HUES6 (cell line): ENCODE measurements around the gene SLC44A4.

Experiments
- H3K27ac ChIP-seq: 2 replicates; pipeline ENCODE4 v1.7.0; 2013; ENCODE audit warnings: low read depth, mild to moderate bottlenecking, low read length, inconsistent platforms
- H3K27me3 ChIP-seq: 2 replicates; pipeline ENCODE4 v1.6.1; 2013; ENCODE audit warnings: low read length; ENCODE audit not compliant: control insufficient read depth, insufficient read depth
- H3K36me3 ChIP-seq: 2 replicates; pipeline ENCODE4 v1.6.1; 2013; ENCODE audit warnings: low read length; ENCODE audit not compliant: control insufficient read depth, insufficient read depth
- H3K4me1 ChIP-seq: 2 replicates; pipeline ENCODE4 v1.6.1; 2013; ENCODE audit warnings: low read length; ENCODE audit not compliant: control insufficient read depth, insufficient read depth
- H3K4me3 ChIP-seq: 2 replicates; pipeline ENCODE4 v1.5.1; 2013; ENCODE audit warnings: low read depth, low read length
- H3K9ac ChIP-seq: one replicate; pipeline ENCODE4 v1.6.1; 2013; ENCODE audit warnings: mild to moderate bottlenecking, low read length
- H3K9me3 ChIP-seq: 2 replicates; pipeline ENCODE4 v1.6.1; 2013; ENCODE audit warnings: low read depth, low read length; ENCODE audit not compliant: control insufficient read depth, insufficient read depth

The SLC44A4 gene

GRCh38 chr6:31836474-31837368, 42.1 kb downstream of the SLC44A4 start:
- peak overlapping the region; percentile 60; the same call in 1 of the 2 replicates for H3K27ac ChIP-seq
- no peaks in the 10 kb centered on the region for H3K9me3 ChIP-seq
- H3K4me1 ChIP-seq, result peaks cover 12% of the 10 kb centered on the region
- peak overlapping the region; percentile 99 for H3K4me3 ChIP-seq
- H3K9ac ChIP-seq, result peak overlapping the region; percentile 100
- H3K36me3 ChIP-seq, result peaks cover 63% of the 10 kb centered on the region
- no peaks in the 10 kb centered on the region for H3K27me3 ChIP-seq

GRCh38 chr6:31836047-31836473, 42.7 kb downstream of the SLC44A4 start:
- Histone ChIP-seq H3K27ac (peak overlapping the region; percentile 60; the same call in 1 of the 2 replicates), H3K36me3 (peaks cover 62% of the 10 kb centered on the region), H3K4me1 (peaks cover 13% of the 10 kb centered on the region), H3K27me3 (no peaks in the 10 kb centered on the region), H3K9ac (peak overlapping the region; percentile 100), H3K9me3 (no peaks in the 10 kb centered on the region), H3K4me3 (peak overlapping the region; percentile 99)

- peaks cover 19% of the 10 kb centered on the region for H3K4me1 ChIP-seq
Measured at GRCh38 chr6:31834367-31835250, 44.2 kb downstream of the SLC44A4 start.

GRCh38 chr6:31831350-31832215, 47.2 kb downstream of the SLC44A4 start:
- no peak overlapping the region for H3K27ac ChIP-seq
- H3K36me3 ChIP-seq, result peaks cover 17% of the 10 kb centered on the region
- H3K27me3 ChIP-seq, result no peaks in the 10 kb centered on the region
- H3K9me3 ChIP-seq, result no peaks in the 10 kb centered on the region
- H3K9ac ChIP-seq, result no peak overlapping the region
- peaks cover 12% of the 10 kb centered on the region; the same call in 1 of the 2 replicates for H3K4me1 ChIP-seq
- peak overlapping the region; percentile 70 for H3K4me3 ChIP-seq

More at GRCh38 chr6:31834367-31835250, 44.2 kb downstream of the SLC44A4 start:
- peak overlapping the region; percentile 98 for H3K27ac ChIP-seq
- peak overlapping the region; percentile 99 for H3K4me3 ChIP-seq
- peak overlapping the region; percentile 100 for H3K9ac ChIP-seq
- H3K27me3 ChIP-seq, result no peaks in the 10 kb centered on the region
- no peaks in the 10 kb centered on the region for H3K9me3 ChIP-seq
- peaks cover 47% of the 10 kb centered on the region for H3K36me3 ChIP-seq

GRCh38 chr6:31830886-31831335, 47.9 kb downstream of the SLC44A4 start:
- H3K4me3 ChIP-seq, result peak overlapping the region; percentile 70
- H3K4me1 ChIP-seq, result peaks cover 15% of the 10 kb centered on the region
- H3K27me3 ChIP-seq, result no peaks in the 10 kb centered on the region
- H3K27ac ChIP-seq, result no peak overlapping the region
- no peaks in the 10 kb centered on the region for H3K9me3 ChIP-seq
- peaks cover 10% of the 10 kb centered on the region for H3K36me3 ChIP-seq
- no peak overlapping the region for H3K9ac ChIP-seq

GRCh38 chr6:31829633-31830283, 49.0 kb downstream of the SLC44A4 start:
- Histone ChIP-seq H3K4me1 (peaks cover 25% of the 10 kb centered on the region), H3K4me3 (peak overlapping the region; percentile 70), H3K27me3 (no peaks in the 10 kb centered on the region), H3K27ac (no peak overlapping the region), H3K9me3 (no peaks in the 10 kb centered on the region), H3K36me3 (peaks cover under 1% of the 10 kb centered on the region; the same call in 1 of the 2 replicates), H3K9ac (peak overlapping the region; percentile 51)

- Histone ChIP-seq H3K27me3 (no peaks in the 10 kb centered on the region), H3K36me3 (no peaks in the 10 kb centered on the region), H3K4me3 (peak within 1 kb of the TSS; percentile 83), H3K27ac (peak within 1 kb of the TSS; percentile 55; the same call in 1 of the 2 replicates), H3K4me1 (peaks cover 29% of the 10 kb centered on the region), H3K9me3 (no peaks in the 10 kb centered on the region), H3K9ac (peak within 1 kb of the TSS; percentile 76)
Measured at GRCh38 chr6:31827286-31828079, 51.3 kb downstream of the SLC44A4 start, which contains the start of gene HSPA1B. TSS of gene HSPA1B (plus strand) at chr6:31827738. CDS start at chr6:31827951, 213 bp downstream.

- H3K27ac ChIP-seq, result peak overlapping the region; percentile 55; the same call in 1 of the 2 replicates
Measured at GRCh38 chr6:31826793-31827285, 52.0 kb downstream of the SLC44A4 start.

GRCh38 chr6:31825553-31825952, 53.2 kb downstream of the SLC44A4 start:
- H3K4me3 ChIP-seq, result no peak overlapping the region
- H3K27ac ChIP-seq, result peak overlapping the region; percentile 29; the same call in 1 of the 2 replicates
- no peaks in the 10 kb centered on the region for H3K27me3 ChIP-seq
- no peaks in the 10 kb centered on the region for H3K36me3 ChIP-seq
- H3K4me1 ChIP-seq, result peaks cover 27% of the 10 kb centered on the region
- no peak overlapping the region for H3K9ac ChIP-seq
- H3K9me3 ChIP-seq, result no peaks in the 10 kb centered on the region

More at GRCh38 chr6:31826793-31827285, 52.0 kb downstream of the SLC44A4 start:
- Histone ChIP-seq H3K4me1 (peaks cover 31% of the 10 kb centered on the region), H3K9me3 (no peaks in the 10 kb centered on the region), H3K27me3 (no peaks in the 10 kb centered on the region), H3K4me3 (peak overlapping the region; percentile 63), H3K36me3 (no peaks in the 10 kb centered on the region), H3K9ac (peak overlapping the region; percentile 71)
